Spinal cord (tissue), 10 donors: ENCODE measurements around the gene MYH15. TPM values are rescaled to one million over a fixed set of nuclear protein-coding genes. Genes with fewer than 3 reads are reported as not detected.
"Not testable (repeated sequence)": the region's sequence is repeated elsewhere in the genome, so short reads cannot be mapped to it uniquely, and the experiment has no call there.

Experiments
- DNase-seq, 6 donors: peaks; one replicate each; pipeline versions ENCODE4 v3.0.0 to v3.0.0-alpha.2; 2013 to 2015; ENCODE audit warnings: low spot score in 6 of 6, low read depth in 4 of 6
- H3K27ac ChIP-seq: one replicate; pipeline ENCODE4 v1.5.1; 2013; ENCODE audit warnings: low read depth, low read length, control low read depth
- H3K27me3 ChIP-seq: one replicate; pipeline ENCODE4 v1.6.1; 2013; ENCODE audit warnings: low read length; ENCODE audit not compliant: control insufficient read depth, insufficient read depth
- H3K36me3 ChIP-seq: one replicate; pipeline ENCODE4 v1.6.1; 2013; ENCODE audit warnings: low read length; ENCODE audit not compliant: control insufficient read depth, insufficient read depth
- H3K4me1 ChIP-seq: one replicate; pipeline ENCODE4 v1.6.1; 2013; ENCODE audit warnings: low read length; ENCODE audit not compliant: control insufficient read depth, insufficient read depth
- H3K4me3 ChIP-seq: one replicate; pipeline ENCODE4 v1.5.1; 2013; ENCODE audit warnings: low read depth, low read length, control low read depth
- H3K9me3 ChIP-seq: one replicate; pipeline ENCODE4 v1.6.1; 2013; ENCODE audit warnings: low read length; ENCODE audit not compliant: control insufficient read depth, insufficient read depth
- WGBS: methylation state at CpG from one replicate; pipeline ENCODE4 v1.1.5; 2013; ENCODE audit warnings: missing lambda C conversion rate; ENCODE audit not compliant: insufficient coverage; 5-methylcytosine and 5-hydroxymethylcytosine counted together
- polyA plus RNA-seq, 2 donors: library from polyadenylated mRNA; unstranded; fragments of 120-200 nt; gene quantifications; one replicate each; pipeline ENCODE4 v1.2.1, GENCODE V29; 2013; ENCODE audit not compliant: insufficient read length in 2 of 2
- total RNA-seq, 2 donors: library from RNA; depleted of rRNA in 1 of 2; stranded (reverse); fragments of 120-200 nt in 1 of 2; fragments of >200 nt in 1 of 2; gene quantifications; one replicate each; pipeline versions ENCODE4 v1.2.3 to v1.2.4, GENCODE V29; 2013 to 2014
- donor health status: healthy.

Gene MYH15
- total and polyA plus RNA-seq, 4 donors, result 0.35 to 1.2 (median 0.89) TPM

DNA sequence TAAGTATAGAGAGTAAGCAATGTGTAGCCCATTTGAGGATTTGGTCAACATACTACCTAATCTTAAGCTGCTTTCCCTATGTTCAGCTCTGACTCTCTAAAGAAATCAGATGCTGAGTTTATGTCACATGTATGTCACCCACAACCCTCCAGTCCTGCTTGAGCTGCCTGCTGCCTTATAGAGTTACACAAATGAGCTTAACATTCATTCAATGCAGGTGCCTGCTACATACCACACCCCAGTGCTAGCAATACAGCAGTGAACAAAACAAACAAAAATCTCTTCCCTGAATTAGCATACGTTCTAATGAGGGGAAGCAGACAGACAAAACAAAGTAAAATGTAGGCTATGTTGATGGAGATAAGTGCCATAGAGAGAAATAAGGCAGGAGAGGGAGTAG is 121.0 kb downstream of the MYH15 start:
- no CpG with 5 or more reads among the region's 1 CpG for WGBS
- Histone ChIP-seq H3K27me3 (no peaks in the 10 kb centered on the region), H3K4me1 (peaks cover 10% of the 10 kb centered on the region), H3K36me3 (no peaks in the 10 kb centered on the region), H3K27ac (no peak overlapping the region), H3K9me3 (no peaks in the 10 kb centered on the region), H3K4me3 (no peak overlapping the region)
- no peak for DNase-seq

DNA sequence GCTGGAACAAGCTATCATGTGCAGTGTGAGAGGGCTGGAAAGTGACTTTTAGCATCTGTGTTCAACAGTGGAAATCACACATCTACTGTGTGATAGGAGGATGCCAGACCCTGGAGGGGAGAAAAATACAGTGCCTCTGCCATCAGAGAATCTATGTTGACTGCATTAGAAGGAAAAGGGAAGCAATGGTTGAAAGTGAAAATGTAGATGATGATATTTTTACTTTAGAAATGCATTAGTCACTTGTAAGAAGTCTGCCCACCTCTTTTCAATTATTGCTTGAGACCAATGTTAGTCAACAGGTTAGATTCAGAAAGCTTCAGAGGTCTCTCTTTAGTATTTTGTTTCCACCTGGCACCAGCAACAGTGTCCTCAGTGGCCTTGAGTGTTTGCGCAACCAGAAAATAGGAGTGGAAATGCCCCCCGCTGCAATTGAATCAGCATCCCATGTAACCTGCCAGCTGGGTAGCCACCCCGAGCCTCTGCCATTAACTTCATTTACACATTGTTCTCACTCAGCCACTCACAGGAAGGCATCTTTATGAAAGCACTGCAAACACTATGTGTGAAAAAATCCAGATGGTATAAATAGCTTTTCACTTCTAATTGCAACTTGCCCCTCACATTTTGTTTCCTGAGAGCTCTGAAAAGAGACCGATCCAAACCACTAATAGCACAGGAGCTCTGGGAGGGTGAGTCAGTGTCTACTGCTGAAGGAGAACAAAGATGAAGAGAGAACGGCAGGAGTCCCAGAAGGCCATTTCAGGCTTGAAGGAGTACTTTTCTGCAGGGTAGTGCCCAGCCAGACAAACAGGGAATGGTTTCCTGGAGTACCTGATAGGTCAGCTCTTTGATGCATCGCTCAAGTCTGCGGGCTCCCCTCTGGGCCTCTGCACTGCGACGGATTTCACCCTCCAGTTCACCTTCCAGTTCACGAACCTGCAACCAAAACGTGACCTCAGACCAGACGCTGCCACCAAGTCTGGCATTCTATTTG is 122.0 kb downstream of the MYH15 start:
- DNase-seq, result peak in 2 of 6 donors; percentile 53 to 71
- H3K27me3 ChIP-seq, result no peaks in the 10 kb centered on the region
- H3K4me3 ChIP-seq, result no peak overlapping the region
- no peak overlapping the region for H3K27ac ChIP-seq
- peaks cover 7% of the 10 kb centered on the region for H3K4me1 ChIP-seq
- WGBS, result 37% methylated on average over 10 of the region's 12 CpGs
- no peaks in the 10 kb centered on the region for H3K36me3 ChIP-seq
- H3K9me3 ChIP-seq, result no peaks in the 10 kb centered on the region

DNA sequence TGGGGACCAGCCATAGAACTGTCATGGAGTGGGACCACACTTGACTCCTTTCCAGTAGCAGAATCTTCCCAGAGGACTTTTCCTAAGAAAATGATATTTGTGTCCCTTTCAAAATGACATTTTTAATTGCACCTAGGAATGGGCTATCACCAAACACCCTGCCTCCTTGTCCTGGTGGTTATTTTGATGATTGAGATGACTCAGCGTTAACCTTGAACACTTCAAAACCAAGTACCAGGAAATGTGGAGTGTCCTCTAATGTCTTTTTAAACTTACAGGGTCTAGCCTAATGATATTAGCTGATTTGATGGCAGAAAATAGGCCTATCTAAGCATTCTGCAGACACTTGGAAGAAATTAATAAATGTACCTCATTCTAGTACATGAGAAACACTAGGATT is 123.3 kb downstream of the MYH15 start:
- Histone ChIP-seq H3K27me3 (no peaks in the 10 kb centered on the region), H3K4me3 (no peak overlapping the region), H3K27ac (no peak overlapping the region), H3K4me1 (peaks cover 3% of the 10 kb centered on the region), H3K36me3 (no peaks in the 10 kb centered on the region), H3K9me3 (no peaks in the 10 kb centered on the region)
- DNase-seq, result no peak
- no CpG with 5 or more reads among the region's 1 CpG for WGBS

DNA sequence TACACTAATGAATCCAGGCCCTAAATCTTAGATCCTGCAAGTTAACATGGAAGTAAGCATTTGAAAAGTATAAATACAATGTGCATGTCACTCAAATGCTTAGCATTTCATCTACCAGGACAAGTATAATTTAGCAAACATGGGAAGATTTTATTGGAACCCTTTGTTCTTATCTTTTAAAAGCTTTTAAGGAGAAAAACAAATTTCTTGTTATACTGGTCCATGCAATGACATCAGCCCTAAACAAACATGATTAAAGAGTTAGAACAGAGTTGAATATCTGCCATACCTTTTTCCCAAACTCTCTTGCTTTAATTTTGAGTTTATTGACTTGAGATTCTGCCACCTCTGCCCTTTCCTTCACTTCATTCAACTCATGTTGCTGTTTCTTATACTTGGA is 127.1 kb downstream of the MYH15 start:
- Histone ChIP-seq H3K9me3 (no peaks in the 10 kb centered on the region), H3K36me3 (no peaks in the 10 kb centered on the region), H3K4me1 (no peaks in the 10 kb centered on the region), H3K27ac (no peak overlapping the region), H3K4me3 (no peak overlapping the region), H3K27me3 (no peaks in the 10 kb centered on the region)
- no peak for DNase-seq

DNA sequence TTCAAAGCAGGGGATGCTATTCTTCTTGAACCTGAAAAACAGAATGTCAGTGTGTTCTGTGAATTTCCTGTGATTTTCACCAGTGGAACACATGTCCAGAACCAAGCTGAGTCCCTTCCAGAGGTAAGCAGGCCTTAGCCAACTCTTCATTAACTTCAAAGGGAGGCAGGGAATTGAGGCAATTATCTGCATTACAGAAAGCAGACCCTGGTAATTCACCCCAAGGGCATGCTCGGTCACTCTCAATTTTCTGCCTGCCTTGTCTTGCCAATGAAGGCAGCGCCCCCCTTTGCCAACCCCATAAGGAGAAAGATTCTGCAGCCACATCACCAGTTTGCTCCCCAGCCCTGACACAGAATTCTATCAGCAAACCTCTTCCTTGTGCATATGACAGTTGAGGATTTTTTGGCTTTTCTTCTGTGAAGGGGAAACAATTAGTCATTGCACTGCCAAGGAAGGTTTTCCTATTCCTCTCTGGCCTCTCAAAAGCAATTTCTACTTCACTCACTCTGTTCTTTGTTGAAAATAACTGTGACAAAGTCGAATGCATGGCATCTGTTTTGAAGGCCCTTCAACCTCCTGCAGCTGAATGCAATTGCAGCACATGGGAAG is 128.8 kb downstream of the MYH15 start:
- H3K4me1 ChIP-seq, result no peaks in the 10 kb centered on the region
- H3K4me3 ChIP-seq, result no peak overlapping the region
- WGBS, result 39% methylated on average over 3 of the region's 3 CpGs
- no peaks in the 10 kb centered on the region for H3K27me3 ChIP-seq
- H3K36me3 ChIP-seq, result no peaks in the 10 kb centered on the region
- H3K9me3 ChIP-seq, result no peaks in the 10 kb centered on the region
- no peak overlapping the region for H3K27ac ChIP-seq
- peak in 1 of 6 donors; percentile 71 for DNase-seq

DNA sequence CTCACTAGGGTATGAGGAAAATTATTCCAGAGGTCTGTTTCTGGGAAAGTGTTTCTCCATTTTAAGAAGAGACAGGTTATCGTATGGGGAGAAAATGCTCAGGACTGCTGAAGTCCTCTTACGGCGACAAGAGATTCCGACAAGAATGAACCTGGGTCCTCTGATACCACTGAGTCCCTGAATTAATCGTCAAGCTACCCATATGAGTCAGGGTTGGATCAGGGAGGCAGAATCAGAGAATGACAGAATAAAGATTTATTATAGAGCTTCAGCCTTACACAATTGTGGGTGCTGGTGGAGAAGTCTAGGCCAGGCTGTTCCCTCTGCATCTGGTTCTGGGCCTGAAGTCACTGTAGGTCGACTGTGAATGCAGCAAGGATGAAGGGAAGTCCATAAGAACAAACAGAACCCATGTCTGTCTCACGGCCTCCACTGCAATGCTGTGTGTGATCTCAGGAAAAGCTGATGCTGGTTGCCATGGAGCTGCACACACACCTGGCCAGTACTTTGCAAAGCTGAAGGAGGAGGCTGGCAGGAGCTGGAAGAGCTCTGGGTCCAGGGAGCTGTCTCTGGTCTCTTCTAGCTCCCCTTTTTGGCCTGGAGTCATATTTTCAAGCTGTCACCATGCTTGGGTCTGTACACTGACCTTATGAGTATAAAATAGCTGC is 130.1 kb downstream of the MYH15 start:
- 91% methylated on average over 7 of the region's 7 CpGs for WGBS
- DNase-seq, result no peak
- Histone ChIP-seq H3K4me1 (no peaks in the 10 kb centered on the region), H3K4me3 (no peak overlapping the region), H3K9me3 (no peaks in the 10 kb centered on the region), H3K27me3 (no peaks in the 10 kb centered on the region), H3K36me3 (no peaks in the 10 kb centered on the region), H3K27ac (no peak overlapping the region)

DNA sequence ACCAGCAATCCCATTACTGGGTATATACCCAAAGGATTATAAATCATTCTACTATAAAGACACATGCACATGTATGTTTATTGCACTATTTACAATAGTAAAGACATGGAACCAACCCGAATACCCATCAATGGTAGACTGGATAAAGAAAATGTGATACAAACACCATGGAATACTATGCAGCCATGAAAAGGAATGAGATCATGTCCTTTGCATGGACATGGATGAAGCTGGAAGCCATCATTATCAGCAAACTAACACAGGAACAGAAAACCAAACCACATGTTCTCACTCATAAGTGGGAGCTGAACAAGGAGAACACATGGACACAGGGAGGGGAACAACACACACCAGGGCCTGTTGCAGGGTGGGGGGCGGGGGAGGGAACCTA is 131.4 kb downstream of the MYH15 start:
- H3K4me3 ChIP-seq, H3K36me3 ChIP-seq, H3K9me3 ChIP-seq, H3K27ac ChIP-seq, H3K4me1 ChIP-seq, DNase-seq, H3K27me3 ChIP-seq: not testable (repeated sequence)
- WGBS, result no CpG with 5 or more reads among the region's 2 CpGs

DNA sequence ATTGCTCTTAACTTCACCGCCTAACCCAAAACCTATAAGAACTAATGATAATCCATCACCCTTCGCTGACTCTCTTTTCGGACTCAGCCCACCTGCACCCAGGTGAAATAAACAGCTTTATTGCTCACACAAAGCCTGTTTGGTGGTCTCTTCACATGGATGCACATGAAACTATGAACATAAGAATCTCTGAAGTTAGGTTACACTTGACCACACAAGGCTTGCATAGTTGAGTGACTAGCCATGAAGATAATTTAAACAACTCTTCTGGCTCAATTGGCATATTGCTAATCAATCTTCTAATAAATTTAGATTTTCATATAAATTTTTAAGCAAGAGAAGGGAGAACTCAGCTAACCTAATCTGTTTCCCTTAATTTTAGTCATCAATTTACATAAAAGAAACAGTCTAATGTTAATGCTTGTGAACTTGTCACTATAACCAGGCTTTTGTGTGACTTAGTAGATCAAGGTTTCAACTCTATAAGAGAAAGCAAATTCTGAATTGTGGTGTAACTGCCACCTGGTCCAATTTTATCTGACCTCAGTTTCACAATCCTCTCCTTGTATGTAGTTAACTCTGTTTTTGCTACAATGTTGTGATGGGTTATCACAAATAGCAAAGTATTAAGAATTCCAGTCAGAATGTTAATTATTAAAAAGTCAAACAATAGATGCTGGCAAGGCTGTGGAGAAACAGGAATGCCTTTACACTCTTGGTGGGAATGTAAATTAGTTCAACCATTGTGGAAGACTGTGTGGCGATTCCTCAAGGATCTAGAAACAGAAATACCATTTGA is 132.0 kb downstream of the MYH15 start:
- H3K4me3 ChIP-seq, result no peak overlapping the region
- H3K4me1 ChIP-seq, result no peaks in the 10 kb centered on the region
- WGBS, result no CpG with 5 or more reads among the region's 4 CpGs
- H3K9me3 ChIP-seq, result no peaks in the 10 kb centered on the region
- H3K36me3 ChIP-seq, result no peaks in the 10 kb centered on the region
- no peak for DNase-seq
- H3K27me3 ChIP-seq, result no peaks in the 10 kb centered on the region
- H3K27ac ChIP-seq, result no peak overlapping the region

DNA sequence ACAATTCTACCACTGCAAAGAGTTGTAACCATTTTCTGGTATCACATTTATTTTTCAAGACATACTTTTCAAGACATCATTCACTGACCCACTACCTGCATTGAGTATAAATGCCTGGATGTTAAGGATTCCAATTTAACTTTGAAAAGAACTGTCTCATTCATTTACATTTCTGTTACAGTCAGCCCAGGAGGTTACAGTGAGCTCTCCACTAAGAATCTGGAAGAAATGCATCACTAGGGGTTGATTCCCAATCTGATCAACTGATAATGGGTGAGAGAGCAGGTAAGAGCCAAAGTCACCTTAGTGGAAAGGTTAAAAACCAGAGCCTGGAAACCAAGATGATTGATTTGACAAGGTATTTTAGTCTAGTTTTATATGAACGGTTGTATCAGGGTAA is 133.0 kb downstream of the MYH15 start:
- WGBS, result 100% methylated on average over 1 of the region's 1 CpG
- Histone ChIP-seq H3K27ac (no peak overlapping the region), H3K4me1 (no peaks in the 10 kb centered on the region), H3K4me3 (no peak overlapping the region), H3K9me3 (no peaks in the 10 kb centered on the region), H3K36me3 (no peaks in the 10 kb centered on the region), H3K27me3 (no peaks in the 10 kb centered on the region)
- DNase-seq, result no peak
